ENCODE measurements around the gene PTPRO.

PTPRO gene

DNA sequence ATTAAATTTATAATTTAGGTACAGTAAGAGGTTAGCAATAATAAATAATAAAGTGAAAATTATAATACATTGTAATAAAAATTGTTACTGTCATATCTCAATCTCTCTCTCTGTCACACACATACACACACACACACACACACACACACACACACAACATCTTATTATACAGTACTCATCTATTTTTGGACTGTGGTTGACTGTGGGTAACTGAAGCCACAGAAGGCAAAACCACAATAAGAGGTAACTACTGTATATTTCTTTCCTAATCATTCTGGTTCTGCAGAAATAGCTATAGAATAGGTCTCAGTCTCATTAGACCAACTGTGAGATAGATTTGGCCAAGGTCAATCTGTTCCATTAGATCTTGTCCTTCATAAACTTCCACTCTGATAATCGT lies 33.1 kb upstream of the PTPRO start:
- Histone ChIP-seq H3F3A (ENCODE audit: insufficient read depth) (no peaks in the 10 kb centered on the region), H2AFZ (ENCODE audit: low read depth, low read length, severe bottlenecking) (no peak overlapping the region), H3K27me3 (ENCODE audit: low read length) (no peaks in the 10 kb centered on the region), H3K9me2 (replicated peaks; ENCODE audit: insufficient read depth, low read length) (no peaks in the 10 kb centered on the region), H4K20me1 (ENCODE audit: low read depth, low read length) (no peaks in the 10 kb centered on the region), H3K4me3 (ENCODE audit: insufficient read depth, low read length, poor library complexity, severe bottlenecking) (no peak overlapping the region), H3K36me3 (ENCODE audit: low read length) (no peaks in the 10 kb centered on the region), H3K79me2 (ENCODE audit: insufficient read depth, low read length) (no peaks in the 10 kb centered on the region), H3K9me3 (ENCODE audit: insufficient read depth, low read length) (no peaks in the 10 kb centered on the region), H3K9ac (ENCODE audit: low read length) (no peak overlapping the region), H3K27ac (ENCODE audit: low read depth, low read length) (no peak overlapping the region), H3K4me2 (ENCODE audit: low read depth, low read length, poor library complexity, severe bottlenecking) (no peak overlapping the region)
- TF ChIP-seq, protein P1, sequence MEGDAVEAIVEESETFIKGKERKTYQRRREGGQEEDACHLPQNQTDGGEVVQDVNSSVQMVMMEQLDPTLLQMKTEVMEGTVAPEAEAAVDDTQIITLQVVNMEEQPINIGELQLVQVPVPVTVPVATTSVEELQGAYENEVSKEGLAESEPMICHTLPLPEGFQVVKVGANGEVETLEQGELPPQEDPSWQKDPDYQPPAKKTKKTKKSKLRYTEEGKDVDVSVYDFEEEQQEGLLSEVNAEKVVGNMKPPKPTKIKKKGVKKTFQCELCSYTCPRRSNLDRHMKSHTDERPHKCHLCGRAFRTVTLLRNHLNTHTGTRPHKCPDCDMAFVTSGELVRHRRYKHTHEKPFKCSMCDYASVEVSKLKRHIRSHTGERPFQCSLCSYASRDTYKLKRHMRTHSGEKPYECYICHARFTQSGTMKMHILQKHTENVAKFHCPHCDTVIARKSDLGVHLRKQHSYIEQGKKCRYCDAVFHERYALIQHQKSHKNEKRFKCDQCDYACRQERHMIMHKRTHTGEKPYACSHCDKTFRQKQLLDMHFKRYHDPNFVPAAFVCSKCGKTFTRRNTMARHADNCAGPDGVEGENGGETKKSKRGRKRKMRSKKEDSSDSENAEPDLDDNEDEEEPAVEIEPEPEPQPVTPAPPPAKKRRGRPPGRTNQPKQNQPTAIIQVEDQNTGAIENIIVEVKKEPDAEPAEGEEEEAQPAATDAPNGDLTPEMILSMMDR (IDR thresholded peaks at IDR 0.05; ENCODE audit: insufficient read depth, low read length, poor library complexity, severe bottlenecking): no peak
- TF ChIP-seq EZH2phosphoT487 (conservative IDR thresholded peaks at IDR 0.05; ENCODE audit: low read length): no peak

DNA sequence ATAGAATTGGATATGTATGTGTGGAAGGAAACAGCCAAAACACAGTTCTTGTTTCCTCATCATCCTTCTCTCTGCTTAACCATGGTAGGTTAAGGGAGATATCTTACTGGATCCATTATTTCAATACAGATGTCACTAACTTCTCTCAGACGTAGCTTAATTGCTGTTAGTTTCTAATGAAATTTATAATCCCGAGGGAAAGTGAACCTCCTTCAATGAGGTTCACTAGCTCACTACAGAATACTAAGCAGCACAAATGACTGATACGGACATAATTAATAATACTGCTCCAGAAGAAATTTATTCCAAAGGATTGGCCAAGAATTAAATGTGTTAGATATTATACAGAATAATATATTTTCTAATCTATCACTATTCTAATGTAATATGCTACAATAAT lies 28.6 kb upstream of the PTPRO start:
- H3K9me3 ChIP-seq (ENCODE audit: insufficient read depth, low read length): no peaks in the 10 kb centered on the region
- no peaks in the 10 kb centered on the region for H4K20me1 ChIP-seq (ENCODE audit: low read depth, low read length)
- H3K9me2 ChIP-seq (replicated peaks; ENCODE audit: insufficient read depth, low read length): no peaks in the 10 kb centered on the region
- no peak overlapping the region for H3K27ac ChIP-seq (ENCODE audit: low read depth, low read length)
- no peaks in the 10 kb centered on the region for H3F3A ChIP-seq (ENCODE audit: insufficient read depth)
- H3K4me2 ChIP-seq (ENCODE audit: low read depth, low read length, poor library complexity, severe bottlenecking): no peak overlapping the region
- no peaks in the 10 kb centered on the region for H3K36me3 ChIP-seq (ENCODE audit: low read length)
- no peak for TF ChIP-seq EZH2phosphoT487 (conservative IDR thresholded peaks at IDR 0.05; ENCODE audit: low read length)
- TF ChIP-seq, protein P1 (IDR thresholded peaks at IDR 0.05; ENCODE audit: insufficient read depth, low read length, poor library complexity, severe bottlenecking): no peak
- H3K4me3 ChIP-seq (ENCODE audit: insufficient read depth, low read length, poor library complexity, severe bottlenecking): no peak overlapping the region
- H2AFZ ChIP-seq (ENCODE audit: low read depth, low read length, severe bottlenecking): no peak overlapping the region
- no peaks in the 10 kb centered on the region for H3K79me2 ChIP-seq (ENCODE audit: insufficient read depth, low read length)
- no peak overlapping the region for H3K9ac ChIP-seq (ENCODE audit: low read length)
- no peaks in the 10 kb centered on the region for H3K27me3 ChIP-seq (ENCODE audit: low read length)

DNA sequence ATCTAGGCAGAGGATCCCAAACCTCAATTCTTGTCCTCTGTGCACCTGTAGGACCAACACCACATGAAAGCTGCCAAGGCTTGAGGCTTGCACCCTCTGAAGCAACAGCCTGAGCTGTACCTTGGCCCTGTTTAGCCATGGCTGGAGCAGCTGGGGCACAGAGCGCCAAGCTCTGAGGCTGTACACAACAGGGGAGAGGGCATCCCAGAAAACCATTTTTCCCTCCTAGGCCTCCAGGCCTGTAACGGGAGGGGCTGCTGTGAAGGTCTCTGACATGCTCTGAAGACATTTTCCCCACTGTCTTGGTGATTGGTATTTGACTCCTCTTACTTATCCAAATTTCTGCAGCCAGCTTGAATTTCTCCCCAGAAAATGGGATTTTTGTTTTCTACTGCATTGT lies 22.4 kb upstream of the PTPRO start:
- Histone ChIP-seq H3K9ac (ENCODE audit: low read length) (no peak overlapping the region), H2AFZ (ENCODE audit: low read depth, low read length, severe bottlenecking) (no peak overlapping the region), H4K20me1 (ENCODE audit: low read depth, low read length) (no peaks in the 10 kb centered on the region), H3K9me3 (ENCODE audit: insufficient read depth, low read length) (no peaks in the 10 kb centered on the region), H3K27me3 (ENCODE audit: low read length) (no peaks in the 10 kb centered on the region), H3K79me2 (ENCODE audit: insufficient read depth, low read length) (no peaks in the 10 kb centered on the region), H3K36me3 (ENCODE audit: low read length) (no peaks in the 10 kb centered on the region), H3K4me3 (ENCODE audit: insufficient read depth, low read length, poor library complexity, severe bottlenecking) (no peak overlapping the region), H3K4me2 (ENCODE audit: low read depth, low read length, poor library complexity, severe bottlenecking) (no peak overlapping the region), H3K9me2 (replicated peaks; ENCODE audit: insufficient read depth, low read length) (no peaks in the 10 kb centered on the region), H3F3A (ENCODE audit: insufficient read depth) (no peaks in the 10 kb centered on the region), H3K27ac (ENCODE audit: low read depth, low read length) (no peak overlapping the region)
- TF ChIP-seq EZH2phosphoT487 (conservative IDR thresholded peaks at IDR 0.05; ENCODE audit: low read length): no peak
- TF ChIP-seq, protein P1 (IDR thresholded peaks at IDR 0.05; ENCODE audit: insufficient read depth, low read length, poor library complexity, severe bottlenecking): no peak
